Measurements from ENCODE around the gene CRYBA2.

The CRYBA2 gene

GRCh38 chr2:218981390-218981880, 11.8 kb downstream of the CRYBA2 start:
- no peak for DNase-seq

DNA sequence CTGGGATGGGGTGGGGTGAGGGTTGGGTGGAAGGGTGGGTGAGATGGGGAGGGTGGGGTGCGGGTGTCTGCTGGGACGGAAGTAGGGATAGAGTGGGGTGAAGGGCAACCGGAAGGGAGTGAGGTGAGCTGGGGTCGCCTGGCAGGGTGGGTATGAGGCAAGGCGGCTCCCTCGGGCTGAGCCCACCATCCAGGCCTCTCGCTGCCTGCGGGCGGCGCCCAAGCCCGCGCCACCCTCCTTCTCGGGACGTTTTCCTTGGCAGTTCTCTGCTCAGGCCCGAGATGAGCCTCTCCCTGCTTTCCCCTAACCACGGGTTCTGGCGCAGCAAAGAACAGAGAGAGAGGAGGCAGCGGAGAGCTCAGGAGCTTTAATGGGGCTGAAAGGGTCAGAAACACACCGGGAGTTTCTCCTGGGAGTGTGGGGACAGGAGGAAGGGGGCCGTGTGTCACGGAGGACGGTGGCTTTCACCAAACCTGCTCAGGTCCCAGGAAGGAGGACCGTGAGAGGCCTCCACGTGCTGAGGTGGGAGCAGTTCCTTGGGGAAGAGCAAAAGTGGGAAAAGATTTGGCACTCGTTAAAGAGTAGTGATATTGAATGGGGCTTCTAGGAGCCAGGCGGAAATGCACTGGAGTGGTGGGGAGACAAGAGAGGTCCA, 12.4 kb downstream of the CRYBA2 start:
- no peak for DNase-seq

DNA sequence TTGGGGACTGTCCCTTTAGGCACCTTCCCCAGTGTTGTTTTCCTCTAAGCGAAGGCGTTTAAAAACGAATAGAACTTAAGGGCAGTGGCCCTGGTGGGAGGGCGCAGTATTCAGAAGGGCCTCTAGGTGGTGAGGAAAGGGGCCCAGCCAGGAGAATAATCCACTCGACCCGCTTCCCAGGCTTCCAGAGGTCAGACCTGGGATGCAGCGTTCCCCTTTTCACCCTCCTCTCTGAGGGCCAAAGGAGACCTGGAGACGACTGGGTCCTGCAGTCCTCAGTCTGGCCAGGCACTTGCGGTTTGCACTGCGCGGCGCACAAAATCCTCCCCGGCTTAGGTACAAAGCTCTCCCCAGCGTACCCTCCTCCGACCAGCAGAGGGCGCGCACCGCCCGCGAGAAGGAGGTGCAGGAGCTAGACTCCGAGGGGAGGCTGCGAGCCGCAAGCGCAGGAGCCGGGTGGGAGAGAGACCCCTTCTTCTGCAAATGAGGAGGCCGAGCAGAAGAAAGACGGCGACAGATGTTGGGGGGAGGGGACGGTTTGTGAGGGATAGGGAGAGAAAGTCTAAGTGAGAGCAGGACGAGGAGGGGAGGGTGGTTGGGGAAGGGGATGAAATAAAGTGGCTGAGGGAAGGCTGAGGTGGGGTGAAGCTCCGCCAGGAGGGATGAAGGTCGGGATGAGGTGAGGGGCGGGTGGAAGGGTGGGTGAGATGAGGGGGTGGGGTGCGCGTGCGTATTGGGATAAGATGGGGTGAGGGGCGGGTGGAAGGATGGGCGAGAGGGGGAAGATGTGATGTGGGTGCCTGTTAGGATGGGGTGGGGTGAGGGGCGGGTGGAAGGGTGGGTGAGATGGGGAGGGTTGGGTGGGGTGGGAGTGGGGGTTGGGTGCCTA, 13.1 kb downstream of the CRYBA2 start:
- peak; percentile 84 for DNase-seq

DNA sequence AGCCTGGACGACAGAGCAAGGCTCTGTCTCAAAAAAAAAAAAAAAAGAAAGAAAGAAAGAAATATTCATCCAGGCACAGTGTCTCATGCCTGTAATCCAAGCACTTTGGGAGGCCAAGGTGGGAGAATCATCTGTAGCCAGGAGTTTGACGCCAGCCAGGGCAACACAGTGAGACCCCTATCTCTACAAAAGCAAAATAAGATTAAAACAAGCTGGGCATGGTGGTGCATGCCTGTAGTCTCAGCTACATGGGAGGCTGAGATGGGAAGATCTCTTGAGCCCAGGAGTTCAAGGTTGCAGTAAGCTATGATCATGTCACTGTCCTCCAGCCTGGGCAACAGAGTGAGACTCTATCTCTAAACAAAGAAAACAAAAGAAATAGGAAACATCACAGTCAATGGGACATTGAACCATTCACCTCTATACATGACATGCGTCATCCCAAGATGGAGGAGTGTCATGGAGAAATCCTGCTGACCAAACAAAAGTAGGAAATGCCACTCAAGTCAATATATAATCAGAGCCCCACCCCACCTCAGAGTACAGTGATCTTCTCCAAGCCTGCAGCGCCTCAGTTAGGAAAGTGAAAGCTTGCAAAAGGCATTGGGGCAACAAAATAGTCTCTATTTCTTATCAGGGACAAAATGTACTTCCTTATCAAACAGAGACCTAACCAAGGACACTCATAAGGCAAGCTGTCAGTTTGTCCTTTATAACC, 18.0 kb downstream of the CRYBA2 start:
- DNase-seq = no peak

DNA sequence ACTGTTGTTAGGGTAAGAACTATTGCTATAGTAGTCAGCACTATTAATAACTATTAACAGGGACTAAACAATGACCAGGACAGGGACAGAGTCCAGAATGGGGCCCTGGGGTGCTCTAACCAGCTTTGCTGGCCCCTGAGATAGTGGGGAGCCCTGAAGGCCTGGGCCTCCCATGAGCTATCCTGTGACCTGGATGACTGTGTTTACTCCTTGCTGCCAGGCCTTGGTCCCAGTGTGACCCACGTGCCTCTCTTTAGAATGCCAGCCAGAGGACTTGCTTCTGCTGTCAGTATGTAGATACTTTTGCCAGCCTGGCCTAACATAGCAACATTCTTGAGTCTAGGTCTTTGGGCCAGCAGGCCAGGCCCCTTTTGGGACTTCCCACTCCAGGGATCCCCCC, 22.3 kb downstream of the CRYBA2 start:
- no peak for DNase-seq

DNA sequence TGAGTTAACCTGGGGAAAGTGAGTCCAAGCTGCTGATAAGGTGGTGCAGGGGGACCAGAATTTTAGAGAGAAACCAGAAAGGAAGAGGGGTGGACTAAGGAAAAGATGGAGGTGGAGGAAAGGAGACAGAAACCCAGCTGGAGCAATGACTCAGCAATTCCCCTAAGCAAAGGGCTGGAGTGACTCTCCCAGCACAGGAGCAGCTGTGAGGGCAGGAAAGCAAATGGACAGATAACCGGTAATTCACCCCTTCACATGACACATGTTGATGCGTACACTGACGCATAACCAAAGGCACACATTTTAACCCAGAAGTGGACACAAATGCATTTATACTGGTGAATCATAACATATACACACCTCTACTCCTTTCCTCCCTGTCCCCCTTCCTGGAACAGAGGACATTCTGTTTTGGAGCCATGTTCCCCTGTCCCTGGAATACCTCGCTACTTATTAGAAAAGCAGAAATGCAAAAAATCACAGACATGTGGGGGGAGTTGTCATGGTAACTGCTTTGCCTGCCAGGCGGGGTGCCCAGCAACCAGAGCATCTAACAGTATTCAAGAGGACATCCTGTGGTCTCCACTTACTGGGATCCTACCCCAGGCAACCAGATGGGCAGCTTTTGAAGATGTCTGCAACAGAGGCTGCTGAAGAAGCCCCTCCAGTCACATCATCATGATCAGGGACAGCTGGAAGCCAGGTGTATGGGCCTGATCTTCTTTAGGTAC, 29.0 kb downstream of the CRYBA2 start:
- no peak for DNase-seq

DNA sequence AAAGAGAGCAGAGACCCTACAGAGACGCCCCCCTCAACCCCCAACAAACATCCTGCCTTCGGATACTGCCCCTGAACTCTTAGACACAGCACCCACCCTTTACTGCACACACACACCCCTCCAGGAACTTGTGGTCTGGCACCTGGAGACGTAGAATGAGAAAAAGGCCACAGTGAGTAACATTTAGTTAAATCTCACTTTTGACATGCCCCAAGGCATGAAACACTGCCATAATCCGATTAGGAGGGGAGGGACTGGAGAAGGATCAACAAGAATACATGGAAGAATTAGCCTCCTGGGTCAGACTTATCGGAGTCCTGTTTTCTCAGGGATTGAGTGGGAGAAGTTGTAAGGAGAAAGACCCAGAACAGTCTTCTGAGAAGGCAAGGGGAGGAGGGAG, 29.6 kb downstream of the CRYBA2 start:
- DNase-seq = no peak

GRCh38 chr2:218962859-218963492, 30.2 kb downstream of the CRYBA2 start:
- peak; percentile 54 for DNase-seq

- DNase-seq = no peak
Observed at GRCh38 chr2:218961651-218962570, 31.3 kb downstream of the CRYBA2 start.

- DNase-seq = no peak
Observed at GRCh38 chr2:218961229-218961628, 32.0 kb downstream of the CRYBA2 start.

DNA sequence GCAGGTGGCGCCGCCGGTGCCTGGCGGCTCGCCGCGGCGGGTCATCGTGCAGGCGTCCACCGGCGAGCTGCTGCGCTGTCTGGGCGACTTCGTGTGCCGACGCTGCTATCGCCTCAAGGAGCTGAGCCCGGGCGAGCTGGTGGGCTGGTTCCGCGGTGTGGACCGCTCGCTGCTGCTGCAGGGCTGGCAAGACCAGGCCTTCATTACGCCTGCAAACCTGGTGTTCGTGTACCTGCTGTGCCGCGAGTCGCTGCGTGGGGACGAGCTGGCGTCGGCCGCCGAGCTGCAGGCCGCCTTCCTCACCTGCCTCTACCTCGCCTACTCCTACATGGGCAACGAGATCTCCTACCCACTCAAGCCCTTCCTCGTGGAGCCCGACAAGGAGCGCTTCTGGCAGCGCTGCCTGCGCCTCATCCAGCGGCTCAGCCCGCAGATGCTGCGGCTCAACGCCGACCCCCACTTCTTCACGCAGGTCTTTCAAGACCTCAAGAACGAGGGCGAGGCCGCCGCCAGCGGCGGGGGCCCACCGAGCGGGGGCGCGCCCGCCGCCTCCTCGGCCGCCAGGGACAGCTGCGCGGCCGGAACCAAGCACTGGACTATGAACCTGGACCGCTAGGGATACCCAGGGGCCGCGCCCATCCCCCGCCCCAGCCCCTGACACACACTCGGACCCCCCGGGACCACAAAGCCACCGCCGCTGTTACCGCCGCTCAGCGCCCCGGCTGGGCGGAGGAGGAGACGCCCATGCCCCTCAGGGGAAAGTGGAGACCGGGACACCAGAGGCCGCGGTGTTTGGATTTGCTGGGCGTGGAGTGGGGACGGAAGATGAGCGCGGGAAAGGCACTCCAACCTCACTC, 32.7 kb downstream of the CRYBA2 start:
- DNase-seq = no peak

GRCh38 chr2:218959761-218960308, 33.4 kb downstream of the CRYBA2 start:
- no peak for DNase-seq

GRCh38 chr2:218959141-218959731, 34.0 kb downstream of the CRYBA2 start, which contains the start of gene CDK5R2:
Gene CDK5R2, plus strand, starts transcription at chr2:218959666. Its CDS starts 155 bp downstream, at chr2:218959821.
- DNase-seq = peak; percentile 57

DNA sequence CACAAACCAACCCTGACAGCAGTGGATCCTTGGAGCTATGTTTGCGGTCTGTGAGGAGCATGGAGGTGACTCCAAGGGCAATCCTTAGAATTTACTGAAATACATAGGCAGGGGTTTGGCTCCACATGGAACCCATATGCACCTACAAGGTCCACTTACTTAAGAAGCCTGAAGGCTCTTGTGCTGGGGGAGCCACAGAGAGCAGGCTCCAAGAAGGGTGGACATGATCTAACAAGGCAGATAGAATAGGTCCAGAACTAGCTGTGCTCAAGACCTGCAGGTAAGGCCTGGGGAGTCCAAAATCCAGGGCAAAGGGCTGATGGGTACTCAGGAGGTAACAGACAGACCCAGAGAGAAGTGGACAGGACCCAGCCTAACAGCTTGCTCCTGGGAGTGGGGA, 34.9 kb downstream of the CRYBA2 start:
- DNase-seq = no peak

DNA sequence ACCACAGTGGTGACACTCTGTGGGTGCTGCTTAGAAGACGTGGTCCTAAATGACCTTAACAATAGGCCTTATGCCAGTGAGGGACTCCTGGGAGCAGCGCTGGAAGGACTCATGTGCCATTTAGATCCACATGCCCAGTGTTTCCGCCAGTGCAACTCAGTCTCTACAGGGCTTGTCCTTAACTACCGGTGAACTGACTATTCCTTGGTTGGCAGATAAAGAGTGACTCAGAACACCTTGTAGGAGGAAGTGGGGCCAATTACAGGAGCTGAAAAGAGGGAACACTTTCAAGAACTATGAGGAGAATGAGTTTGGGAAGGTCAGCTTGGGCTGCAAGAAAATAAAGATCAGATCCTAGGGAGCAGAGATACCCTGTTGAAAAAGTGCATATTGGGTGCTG, 35.6 kb downstream of the CRYBA2 start:
- DNase-seq = no peak

- no peak for DNase-seq
Observed at GRCh38 chr2:218956039-218956438, 37.2 kb downstream of the CRYBA2 start.

- DNase-seq = no peak
Observed at GRCh38 chr2:218954541-218955300, 38.5 kb downstream of the CRYBA2 start.

DNA sequence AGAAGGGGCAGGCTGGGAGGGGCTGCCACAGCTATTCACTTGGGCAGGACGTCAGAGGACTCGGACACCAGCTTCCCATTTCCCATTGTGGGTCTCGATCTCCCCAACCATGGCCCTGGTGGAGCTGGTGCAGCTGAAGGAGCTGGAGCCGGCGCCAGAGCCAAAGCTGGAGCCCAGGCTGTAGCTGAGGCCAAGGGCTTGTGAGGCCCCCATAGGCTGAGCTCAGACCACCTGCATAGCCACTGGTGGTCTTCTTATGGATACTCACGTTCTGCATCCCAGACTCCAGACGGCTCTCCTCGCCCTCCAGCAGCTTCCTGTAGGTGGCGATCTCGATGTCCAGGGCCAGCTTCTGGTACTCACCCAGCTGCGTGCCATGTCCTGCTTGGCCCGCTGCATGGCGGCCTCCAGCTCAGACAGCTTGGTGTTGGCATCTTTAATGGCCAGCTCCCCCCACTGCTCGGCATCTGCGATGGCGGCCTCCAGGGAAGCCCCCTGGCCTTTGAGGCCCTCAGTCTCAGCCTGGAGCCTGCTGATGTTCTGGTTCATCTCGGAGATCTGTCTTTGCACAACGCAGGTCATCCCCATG, 39.8 kb downstream of the CRYBA2 start:
- no peak for DNase-seq
